ENCODE measurements around the gene PRDM10.

Gene PRDM10

GRCh38 chr11:130006929-130007328, 4.3 kb upstream of the PRDM10 start:
- Histone ChIP-seq H3K36me3 (no peaks in the 10 kb centered on the region), H3K27ac (no peak overlapping the region), H3K27me3 (ENCODE audit: insufficient read depth, low read depth, severe bottlenecking) (no peaks in the 10 kb centered on the region), H3K4me3 (ENCODE audit: low read depth, low read length) (no peak overlapping the region), H3K9me3 (ENCODE audit: severe bottlenecking) (no peaks in the 10 kb centered on the region)
- TF ChIP-seq, protein P1, sequence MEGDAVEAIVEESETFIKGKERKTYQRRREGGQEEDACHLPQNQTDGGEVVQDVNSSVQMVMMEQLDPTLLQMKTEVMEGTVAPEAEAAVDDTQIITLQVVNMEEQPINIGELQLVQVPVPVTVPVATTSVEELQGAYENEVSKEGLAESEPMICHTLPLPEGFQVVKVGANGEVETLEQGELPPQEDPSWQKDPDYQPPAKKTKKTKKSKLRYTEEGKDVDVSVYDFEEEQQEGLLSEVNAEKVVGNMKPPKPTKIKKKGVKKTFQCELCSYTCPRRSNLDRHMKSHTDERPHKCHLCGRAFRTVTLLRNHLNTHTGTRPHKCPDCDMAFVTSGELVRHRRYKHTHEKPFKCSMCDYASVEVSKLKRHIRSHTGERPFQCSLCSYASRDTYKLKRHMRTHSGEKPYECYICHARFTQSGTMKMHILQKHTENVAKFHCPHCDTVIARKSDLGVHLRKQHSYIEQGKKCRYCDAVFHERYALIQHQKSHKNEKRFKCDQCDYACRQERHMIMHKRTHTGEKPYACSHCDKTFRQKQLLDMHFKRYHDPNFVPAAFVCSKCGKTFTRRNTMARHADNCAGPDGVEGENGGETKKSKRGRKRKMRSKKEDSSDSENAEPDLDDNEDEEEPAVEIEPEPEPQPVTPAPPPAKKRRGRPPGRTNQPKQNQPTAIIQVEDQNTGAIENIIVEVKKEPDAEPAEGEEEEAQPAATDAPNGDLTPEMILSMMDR (IDR thresholded peaks at IDR 0.05; ENCODE audit: low read depth, low read length) = no peak
- no peak for DNase-seq

GRCh38 chr11:130003717-130004001, 1.0 kb upstream of the PRDM10 start:
- H3K27ac ChIP-seq = peak overlapping the region; percentile 99
- H3K36me3 ChIP-seq = no peaks in the 10 kb centered on the region
- peak overlapping the region; percentile 80 for H3K4me3 ChIP-seq (ENCODE audit: low read depth, low read length)
- no peaks in the 10 kb centered on the region for H3K27me3 ChIP-seq (ENCODE audit: insufficient read depth, low read depth, severe bottlenecking)
- no peaks in the 10 kb centered on the region for H3K9me3 ChIP-seq (ENCODE audit: severe bottlenecking)
- TF ChIP-seq, protein P1 (IDR thresholded peaks at IDR 0.05; ENCODE audit: low read depth, low read length) = no peak
- DNase-seq = peak; percentile 23

GRCh38 chr11:130002846-130003716, 446 bp upstream of the PRDM10 start:
- DNase-seq = peak; percentile 93
- Histone ChIP-seq H3K4me3 (ENCODE audit: low read depth, low read length) (peak overlapping the region; percentile 80), H3K27me3 (ENCODE audit: insufficient read depth, low read depth, severe bottlenecking) (no peaks in the 10 kb centered on the region), H3K36me3 (no peaks in the 10 kb centered on the region), H3K9me3 (ENCODE audit: severe bottlenecking) (no peaks in the 10 kb centered on the region), H3K27ac (peak overlapping the region; percentile 99)
- TF ChIP-seq, protein P1 (IDR thresholded peaks at IDR 0.05; ENCODE audit: low read depth, low read length) = no peak

DNA sequence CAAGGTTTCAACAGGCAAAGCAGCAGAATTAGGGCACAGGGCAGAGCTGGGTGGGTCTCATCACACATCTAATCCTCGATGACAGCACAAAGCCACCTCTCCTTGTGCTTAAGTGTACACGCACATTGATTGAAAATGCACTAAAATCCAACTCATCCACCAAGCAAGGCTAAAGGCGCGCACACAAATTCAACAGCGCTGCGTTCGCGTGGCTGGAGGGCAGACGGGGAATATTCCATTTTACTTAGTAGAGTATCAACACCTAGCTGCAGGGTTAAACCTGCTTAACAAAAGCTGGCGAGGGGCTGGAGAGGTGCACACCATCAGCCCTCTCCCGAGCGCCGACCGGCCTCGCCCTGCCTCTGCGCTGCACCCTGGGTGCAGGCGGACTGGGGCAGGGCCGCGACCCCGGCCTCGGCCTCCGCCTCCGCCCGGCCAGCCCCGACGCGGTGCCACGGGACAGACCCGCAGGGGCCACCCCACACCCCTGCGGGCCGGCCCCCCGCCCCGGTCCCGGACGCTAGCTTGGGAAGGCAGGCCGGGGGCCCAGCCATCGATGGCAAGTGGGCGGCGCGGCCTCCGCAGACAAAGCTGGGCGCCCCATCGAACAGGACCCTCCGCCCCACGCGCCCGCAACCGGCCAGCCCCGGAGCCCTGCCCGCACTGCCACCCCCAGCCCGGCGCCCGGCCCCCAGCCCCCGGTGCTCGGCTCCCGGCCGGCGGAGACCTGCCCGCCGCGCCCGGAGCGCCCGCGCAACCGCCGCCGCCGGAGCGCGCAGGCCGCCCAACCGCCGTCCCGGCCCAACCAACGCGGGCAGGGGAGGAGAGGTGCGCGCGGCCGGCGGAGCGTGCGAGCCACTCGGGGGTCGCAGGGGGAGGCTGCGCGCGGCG, 929 bp downstream of the PRDM10 start:
- H3K27me3 ChIP-seq (ENCODE audit: insufficient read depth, low read depth, severe bottlenecking) = no peaks in the 10 kb centered on the region
- peak; percentile 53 for DNase-seq
- H3K9me3 ChIP-seq (ENCODE audit: severe bottlenecking) = no peaks in the 10 kb centered on the region
- TF ChIP-seq, protein P1 (IDR thresholded peaks at IDR 0.05; ENCODE audit: low read depth, low read length) = no peak
- H3K36me3 ChIP-seq = no peaks in the 10 kb centered on the region
- peak overlapping the region; percentile 99 for H3K27ac ChIP-seq
- peak overlapping the region; percentile 80 for H3K4me3 ChIP-seq (ENCODE audit: low read depth, low read length)

- Histone ChIP-seq H3K9me3 (ENCODE audit: severe bottlenecking) (no peaks in the 10 kb centered on the region), H3K27me3 (ENCODE audit: insufficient read depth, low read depth, severe bottlenecking) (no peaks in the 10 kb centered on the region), H3K4me3 (ENCODE audit: low read depth, low read length) (peak overlapping the region; percentile 80), H3K36me3 (no peaks in the 10 kb centered on the region), H3K27ac (peak overlapping the region; percentile 99)
- no peak for DNase-seq
- TF ChIP-seq, protein P1 (IDR thresholded peaks at IDR 0.05; ENCODE audit: low read depth, low read length) = no peak
Observed at GRCh38 chr11:130000552-130001176, 2.0 kb downstream of the PRDM10 start.
